HepG2 (cell line): ENCODE results near the gene COL4A6. TPM values are rescaled to one million over a fixed set of nuclear protein-coding genes. Genes with fewer than 3 reads are reported as not detected.

Source experiments
- DNMT3B ChIP-seq: conservative IDR thresholded peaks from 2 replicates; pipeline ENCODE4 v1.6.1; 2016; ENCODE audit warnings: missing biosample characterization, control low read depth
- HNRNPL ChIP-seq: fragments of 200-400 bp; formaldehyde crosslinking; IDR thresholded peaks from 2 replicates; pipeline ENCODE4 v1.6.1; 2017; ENCODE audit warnings: mild to moderate bottlenecking, low read depth, low read length
- JUND ChIP-seq: sonication (generic); formaldehyde crosslinking; IDR thresholded peaks from 2 replicates; pipeline ENCODE4 v1.8.0; 2022; ENCODE audit warnings: mild to moderate bottlenecking, missing genetic modification reagents
- MEIS2 ChIP-seq: sonication (generic); formaldehyde crosslinking; IDR thresholded peaks from 2 replicates; pipeline ENCODE4 v1.9.0; 2021; ENCODE audit warnings: mild to moderate bottlenecking, missing genetic modification reagents
- NFYC ChIP-seq: IDR thresholded peaks from 2 replicates; pipeline ENCODE4 v1.6.1; 2016; ENCODE audit warnings: missing genetic modification reagents, missing compliant biosample characterization
- RBAK ChIP-seq: sonication (generic); formaldehyde crosslinking; IDR thresholded peaks from 2 replicates; pipeline ENCODE4 v1.5.1; 2020; ENCODE audit warnings: mild to moderate bottlenecking, missing genetic modification reagents
- RBM22 ChIP-seq: fragments of 200-400 bp; formaldehyde crosslinking; optimal IDR thresholded peaks from 2 replicates; pipeline ENCODE3; 2017; ENCODE audit warnings: mild to moderate bottlenecking, low read length, moderate library complexity
- SMAD9 ChIP-seq: sonication (generic); formaldehyde crosslinking; IDR thresholded peaks from 2 replicates; pipeline ENCODE4 v1.5.1; 2020; ENCODE audit warnings: mild to moderate bottlenecking, missing genetic modification reagents
- SP5 ChIP-seq: IDR thresholded peaks from 2 replicates; pipeline ENCODE4 v1.6.1; 2016; ENCODE audit warnings: low read depth, borderline replicate concordance
- SRSF1 ChIP-seq: fragments of 200-400 bp; formaldehyde crosslinking; optimal IDR thresholded peaks from 2 replicates; pipeline ENCODE3; 2017; ENCODE audit warnings: mild to moderate bottlenecking, low read depth, low read length, moderate library complexity
- SRSF4 ChIP-seq: fragments of 200-400 bp; formaldehyde crosslinking; IDR thresholded peaks from one replicate; pipeline ENCODE4 v1.6.1; 2018; ENCODE audit warnings: mild to moderate bottlenecking, low read depth, low read length, moderate library complexity; ENCODE audit not compliant: poor library complexity, severe bottlenecking
- TBP ChIP-seq: sonication (generic); formaldehyde crosslinking; IDR thresholded peaks from 2 replicates; pipeline ENCODE4 v1.5.0; 2020; ENCODE audit warnings: missing genetic modification reagents
- TEAD3 ChIP-seq: optimal IDR thresholded peaks from 2 replicates; pipeline ENCODE3; 2016; ENCODE audit warnings: borderline replicate concordance
- WIZ ChIP-seq: sonication (generic); formaldehyde crosslinking; IDR thresholded peaks from 2 replicates; pipeline ENCODE4 v1.5.1; 2020; ENCODE audit warnings: mild to moderate bottlenecking, missing genetic modification reagents
- ZBTB8A ChIP-seq: sonication (generic); formaldehyde crosslinking; IDR thresholded peaks from 2 replicates; pipeline ENCODE4 v1.4.0; 2020; ENCODE audit warnings: mild to moderate bottlenecking, low read depth, missing genetic modification reagents, borderline replicate concordance
- ZNF292 ChIP-seq: sonication (generic); formaldehyde crosslinking; IDR thresholded peaks from 2 replicates; pipeline ENCODE4 v1.8.1; 2022; ENCODE audit warnings: mild to moderate bottlenecking, low read depth, missing genetic modification reagents, borderline replicate concordance
- ZNF33B ChIP-seq: sonication (generic); formaldehyde crosslinking; IDR thresholded peaks from 2 replicates; pipeline ENCODE4 v1.5.1; 2020; ENCODE audit warnings: mild to moderate bottlenecking, missing genetic modification reagents
- ZNF383 ChIP-seq: sonication (generic); formaldehyde crosslinking; IDR thresholded peaks from 2 replicates; pipeline ENCODE4 v1.4.0; 2020; ENCODE audit warnings: missing genetic modification reagents, mild to moderate bottlenecking, borderline replicate concordance
- ZNF549 ChIP-seq: sonication (generic); formaldehyde crosslinking; IDR thresholded peaks from 2 replicates; pipeline ENCODE4 v1.5.0; 2020; ENCODE audit warnings: missing genetic modification reagents
- ZSCAN20 ChIP-seq: sonication (generic); formaldehyde crosslinking; IDR thresholded peaks from 2 replicates; pipeline ENCODE4 v1.4.0; 2020; ENCODE audit warnings: missing genetic modification reagents, mild to moderate bottlenecking, borderline replicate concordance
- ZSCAN30 ChIP-seq: sonication (generic); formaldehyde crosslinking; IDR thresholded peaks from 2 replicates; pipeline ENCODE4 v1.5.0; 2020; ENCODE audit warnings: mild to moderate bottlenecking, missing genetic modification reagents
- polyA plus RNA-seq, 8 experiments: library from polyadenylated mRNA; depleted of rRNA in 3 of 8; stranded (reverse) in 7 of 8; unstranded in 1 of 8; fragments of >200 nt; fragmentation: Illumina TruSeq in 4 of 8; extraction: Trizol in 4 of 8; gene quantifications; 2 replicates each; pipeline versions ENCODE4 v1.2.1 to v1.2.3, GENCODE V29; 2011 to 2016; ENCODE audit warnings: low read depth in 4 of 8, missing spikeins in 1 of 8, mixed read lengths in 1 of 8; ENCODE audit not compliant: insufficient read depth in 1 of 8
- total RNA-seq, 5 experiments: library from RNA; depleted of rRNA; stranded (reverse); fragments of >200 nt; fragmentation: Illumina TruSeq; extraction: Trizol; gene quantifications; 2 replicates each; pipeline ENCODE4 v1.2.3, GENCODE V29; 2016; ENCODE audit warnings: low read depth in 1 of 5
- TF ChIP-seq, protein P1 (sequence below): sonication (generic); formaldehyde crosslinking; IDR thresholded peaks from 2 replicates; pipeline ENCODE4 v1.5.0; 2020; ENCODE audit warnings: mild to moderate bottlenecking, low read depth, missing genetic modification reagents, borderline replicate concordance
- TF ChIP-seq, protein P2 (sequence below): sonication (generic); IDR thresholded peaks from 2 replicates; pipeline ENCODE4 v1.6.1; 2016; ENCODE audit warnings: low read depth, borderline replicate concordance
- TF ChIP-seq, protein P3 (sequence below): sonication (generic); formaldehyde crosslinking; IDR thresholded peaks from 2 replicates; pipeline ENCODE4 v1.5.1; 2020; ENCODE audit warnings: missing genetic modification reagents, mild to moderate bottlenecking, borderline replicate concordance
- TF ChIP-seq, protein P4 (sequence below): sonication (generic); formaldehyde crosslinking; IDR thresholded peaks from 2 replicates; pipeline ENCODE4 v1.9.0; 2021; ENCODE audit warnings: missing genetic modification reagents, borderline replicate concordance
- TF ChIP-seq, protein P5 (sequence below): sonication (generic); formaldehyde crosslinking; IDR thresholded peaks from 2 replicates; pipeline ENCODE4 v1.5.1; 2020; ENCODE audit warnings: mild to moderate bottlenecking, missing genetic modification reagents, borderline replicate concordance

The COL4A6 gene
- total and polyA plus RNA-seq, 2 of the 13 experiments (the other 11 are each of a cell fraction or from before 2014, with no cell fraction given): 4.5 to 8.2 TPM

DNA sequence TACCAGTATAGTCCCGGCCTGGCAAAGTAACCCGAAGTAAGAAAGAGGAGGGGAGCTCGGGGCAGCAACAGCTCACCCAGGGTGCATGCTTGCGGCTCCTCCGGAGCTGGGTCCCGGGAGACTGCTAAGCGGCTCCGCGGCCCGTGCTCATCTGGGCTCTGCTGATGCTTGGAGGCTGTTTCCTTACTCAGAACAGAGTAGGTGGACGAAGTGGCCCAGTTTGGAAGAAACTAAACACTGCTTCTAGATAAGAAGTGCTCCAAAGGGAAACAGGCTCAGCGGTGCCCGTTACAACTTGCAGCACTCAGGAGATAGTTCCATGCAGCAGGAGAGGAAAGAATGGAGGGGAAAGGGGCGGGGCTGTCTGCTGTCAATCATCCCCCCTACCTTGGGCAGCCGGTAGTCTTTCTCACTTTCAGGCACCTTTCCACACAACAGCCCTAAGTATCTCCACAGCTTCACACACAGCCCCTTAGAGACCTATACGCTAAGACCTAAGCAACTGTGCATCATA lies at the start of gene COL4A6 (continued):
- TF ChIP-seq SP5 (CRISPR knock-in tag) (peak; percentile 50; the same call in 1 of the 2 replicates), WIZ (CRISPR knock-in tag) (no peak), ZNF549 (no peak), NFYC (CRISPR knock-in tag) (no peak), ZSCAN20 (CRISPR knock-in tag) (no peak), JUND (no peak), MEIS2 (CRISPR knock-in tag) (peak; percentile 37; the same call in 1 of the 2 replicates), DNMT3B (CRISPR knock-in tag) (no peak), SRSF4 (no peak), ZNF292 (CRISPR knock-in tag) (peak; percentile 47; the same call in 1 of the 2 replicates), TEAD3 (no peak), SRSF1 (no peak), TBP (CRISPR knock-in tag) (no peak), ZSCAN30 (CRISPR knock-in tag) (no peak), SMAD9 (no peak), ZNF33B (CRISPR knock-in tag) (no peak), RBM22 (no peak), ZBTB8A (CRISPR knock-in tag) (no peak), ZNF383 (no peak), RBAK (no peak), HNRNPL (no peak)
- TF ChIP-seq, protein P1, sequence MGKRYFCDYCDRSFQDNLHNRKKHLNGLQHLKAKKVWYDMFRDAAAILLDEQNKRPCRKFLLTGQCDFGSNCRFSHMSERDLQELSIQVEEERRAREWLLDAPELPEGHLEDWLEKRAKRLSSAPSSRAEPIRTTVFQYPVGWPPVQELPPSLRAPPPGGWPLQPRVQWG (CRISPR knock-in tag): no peak
- TF ChIP-seq, protein P2, sequence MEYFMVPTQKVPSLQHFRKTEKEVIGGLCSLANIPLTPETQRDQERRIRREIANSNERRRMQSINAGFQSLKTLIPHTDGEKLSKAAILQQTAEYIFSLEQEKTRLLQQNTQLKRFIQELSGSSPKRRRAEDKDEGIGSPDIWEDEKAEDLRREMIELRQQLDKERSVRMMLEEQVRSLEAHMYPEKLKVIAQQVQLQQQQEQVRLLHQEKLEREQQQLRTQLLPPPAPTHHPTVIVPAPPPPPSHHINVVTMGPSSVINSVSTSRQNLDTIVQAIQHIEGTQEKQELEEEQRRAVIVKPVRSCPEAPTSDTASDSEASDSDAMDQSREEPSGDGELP: no peak
- TF ChIP-seq, protein P3, sequence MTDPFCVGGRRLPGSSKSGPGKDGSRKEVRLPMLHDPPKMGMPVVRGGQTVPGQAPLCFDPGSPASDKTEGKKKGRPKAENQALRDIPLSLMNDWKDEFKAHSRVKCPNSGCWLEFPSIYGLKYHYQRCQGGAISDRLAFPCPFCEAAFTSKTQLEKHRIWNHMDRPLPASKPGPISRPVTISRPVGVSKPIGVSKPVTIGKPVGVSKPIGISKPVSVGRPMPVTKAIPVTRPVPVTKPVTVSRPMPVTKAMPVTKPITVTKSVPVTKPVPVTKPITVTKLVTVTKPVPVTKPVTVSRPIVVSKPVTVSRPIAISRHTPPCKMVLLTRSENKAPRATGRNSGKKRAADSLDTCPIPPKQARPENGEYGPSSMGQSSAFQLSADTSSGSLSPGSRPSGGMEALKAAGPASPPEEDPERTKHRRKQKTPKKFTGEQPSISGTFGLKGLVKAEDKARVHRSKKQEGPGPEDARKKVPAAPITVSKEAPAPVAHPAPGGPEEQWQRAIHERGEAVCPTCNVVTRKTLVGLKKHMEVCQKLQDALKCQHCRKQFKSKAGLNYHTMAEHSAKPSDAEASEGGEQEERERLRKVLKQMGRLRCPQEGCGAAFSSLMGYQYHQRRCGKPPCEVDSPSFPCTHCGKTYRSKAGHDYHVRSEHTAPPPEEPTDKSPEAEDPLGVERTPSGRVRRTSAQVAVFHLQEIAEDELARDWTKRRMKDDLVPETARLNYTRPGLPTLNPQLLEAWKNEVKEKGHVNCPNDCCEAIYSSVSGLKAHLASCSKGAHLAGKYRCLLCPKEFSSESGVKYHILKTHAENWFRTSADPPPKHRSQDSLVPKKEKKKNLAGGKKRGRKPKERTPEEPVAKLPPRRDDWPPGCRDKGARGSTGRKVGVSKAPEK (CRISPR knock-in tag): no peak
- TF ChIP-seq, protein P4, sequence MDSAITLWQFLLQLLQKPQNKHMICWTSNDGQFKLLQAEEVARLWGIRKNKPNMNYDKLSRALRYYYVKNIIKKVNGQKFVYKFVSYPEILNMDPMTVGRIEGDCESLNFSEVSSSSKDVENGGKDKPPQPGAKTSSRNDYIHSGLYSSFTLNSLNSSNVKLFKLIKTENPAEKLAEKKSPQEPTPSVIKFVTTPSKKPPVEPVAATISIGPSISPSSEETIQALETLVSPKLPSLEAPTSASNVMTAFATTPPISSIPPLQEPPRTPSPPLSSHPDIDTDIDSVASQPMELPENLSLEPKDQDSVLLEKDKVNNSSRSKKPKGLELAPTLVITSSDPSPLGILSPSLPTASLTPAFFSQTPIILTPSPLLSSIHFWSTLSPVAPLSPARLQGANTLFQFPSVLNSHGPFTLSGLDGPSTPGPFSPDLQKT (CRISPR knock-in tag): no peak
- TF ChIP-seq, protein P5, sequence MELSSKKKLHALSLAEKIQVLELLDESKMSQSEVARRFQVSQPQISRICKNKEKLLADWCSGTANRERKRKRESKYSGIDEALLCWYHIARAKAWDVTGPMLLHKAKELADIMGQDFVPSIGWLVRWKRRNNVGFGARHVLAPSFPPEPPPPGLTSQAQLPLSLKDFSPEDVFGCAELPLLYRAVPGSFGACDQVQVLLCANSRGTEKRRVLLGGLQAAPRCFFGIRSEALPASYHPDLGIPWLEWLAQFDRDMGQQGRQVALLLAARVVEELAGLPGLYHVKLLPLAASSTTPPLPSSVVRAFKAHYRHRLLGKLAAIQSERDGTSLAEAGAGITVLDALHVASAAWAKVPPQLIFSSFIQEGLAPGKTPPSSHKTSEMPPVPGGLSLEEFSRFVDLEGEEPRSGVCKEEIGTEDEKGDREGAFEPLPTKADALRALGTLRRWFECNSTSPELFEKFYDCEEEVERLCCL (CRISPR knock-in tag): no peak
